ENCODE measurements around the gene RXFP4.

GRCh38 chr1:155957411-155957915, 16.0 kb downstream of the RXFP4 start:
- TF ChIP-seq POLR2AphosphoS5 (IDR thresholded peaks at IDR 0.05; ENCODE audit: insufficient read depth in 1 of 2, low read depth in 1 of 2), result no peak
- TF ChIP-seq CTCF (IDR thresholded peaks at IDR 0.05), result no peak
